Tibial nerve (tissue), 4 donors: Measurements from ENCODE around the gene OTUD7B.

Experiments used
- CTCF ChIP-seq, 5 experiments: fragments of 200-600 bp in 3 of 5; fragments of 450-650 bp in 2 of 5; sonication (generic) in 3 of 5; IDR thresholded peaks; one replicate each; pipeline ENCODE4 v1.5.1; 2016 to 2019; ENCODE audit warnings: antibody characterized with exemption in 5 of 5, mild to moderate bottlenecking in 3 of 5, moderate library complexity in 2 of 5
- EP300 ChIP-seq, 2 donors: sonication (generic); formaldehyde crosslinking; IDR thresholded peaks; one replicate each; pipeline ENCODE4 v1.6.1; 2017; ENCODE audit warnings: antibody characterized with exemption in 2 of 2, mild to moderate bottlenecking in 1 of 2
- POLR2A ChIP-seq, 2 donors: fragments of 450-650 bp; IDR thresholded peaks; one replicate each; pipeline ENCODE4 v1.6.1; 2017; ENCODE audit warnings: antibody characterized with exemption in 2 of 2, mild to moderate bottlenecking in 2 of 2, moderate library complexity in 2 of 2

- no peak for TF ChIP-seq CTCF (IDR thresholded peaks at IDR 0.05)
- no peak for TF ChIP-seq POLR2A (IDR thresholded peaks at IDR 0.05)
- no peak for TF ChIP-seq EP300 (IDR thresholded peaks at IDR 0.05)
Observed at GRCh38 chr1:150060260-150060659, 49.7 kb upstream of the OTUD7B start.
